HG02759 (cell line): ENCODE measurements around the gene NDUFA7.
"Not testable (repeated sequence)": the region's sequence is repeated elsewhere in the genome, so short reads cannot be mapped to it uniquely, and the experiment has no call there.

ENCODE experiments used
- ATAC-seq: cut with Tn5 transposase; IDR thresholded peaks from one replicate; pipeline ENCODE4 v1.9.1; 2021; ENCODE audit warnings: mild to moderate bottlenecking, moderate library complexity; ENCODE audit not compliant: unreplicated experiment

Gene NDUFA7

DNA sequence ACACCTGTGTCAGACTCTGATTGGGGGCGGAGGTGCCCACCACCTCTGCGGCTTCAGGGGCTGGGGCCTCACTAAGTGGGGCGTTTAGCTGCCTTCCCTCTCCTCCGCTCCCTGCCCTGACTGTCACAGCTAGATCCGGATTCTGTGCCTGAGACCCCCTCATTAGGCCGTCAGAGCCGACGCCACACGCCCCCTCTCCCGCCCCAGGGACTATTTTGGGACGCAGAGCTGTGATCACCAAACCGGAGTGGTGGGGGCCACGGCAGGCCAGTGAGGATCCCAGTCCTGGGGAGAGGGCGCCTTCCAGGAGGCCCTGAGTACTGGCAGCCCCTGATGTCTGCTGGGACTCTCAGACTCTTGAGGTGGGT lies 21.1 kb upstream of the NDUFA7 start:
- no peak for ATAC-seq

DNA sequence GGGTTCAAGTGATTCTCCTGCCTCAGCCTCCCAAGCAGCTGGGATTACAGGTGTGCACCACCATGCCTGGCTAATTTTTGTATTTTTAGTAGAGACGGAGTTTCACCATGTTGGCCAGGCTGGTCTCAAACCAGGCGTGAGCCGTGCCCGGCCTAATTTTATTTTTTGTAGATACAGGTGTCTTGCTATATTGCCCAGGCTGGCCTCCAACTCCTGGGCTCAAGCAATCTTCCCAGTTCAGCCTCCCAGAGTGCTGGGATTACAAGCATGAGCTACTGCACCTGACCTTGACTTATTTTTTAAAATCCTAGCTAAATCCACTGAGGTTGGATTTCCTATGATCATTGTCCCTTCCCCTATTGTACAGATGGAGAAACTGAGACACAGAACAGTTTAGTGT lies 20.3 kb upstream of the NDUFA7 start:
- ATAC-seq = not testable (repeated sequence)

DNA sequence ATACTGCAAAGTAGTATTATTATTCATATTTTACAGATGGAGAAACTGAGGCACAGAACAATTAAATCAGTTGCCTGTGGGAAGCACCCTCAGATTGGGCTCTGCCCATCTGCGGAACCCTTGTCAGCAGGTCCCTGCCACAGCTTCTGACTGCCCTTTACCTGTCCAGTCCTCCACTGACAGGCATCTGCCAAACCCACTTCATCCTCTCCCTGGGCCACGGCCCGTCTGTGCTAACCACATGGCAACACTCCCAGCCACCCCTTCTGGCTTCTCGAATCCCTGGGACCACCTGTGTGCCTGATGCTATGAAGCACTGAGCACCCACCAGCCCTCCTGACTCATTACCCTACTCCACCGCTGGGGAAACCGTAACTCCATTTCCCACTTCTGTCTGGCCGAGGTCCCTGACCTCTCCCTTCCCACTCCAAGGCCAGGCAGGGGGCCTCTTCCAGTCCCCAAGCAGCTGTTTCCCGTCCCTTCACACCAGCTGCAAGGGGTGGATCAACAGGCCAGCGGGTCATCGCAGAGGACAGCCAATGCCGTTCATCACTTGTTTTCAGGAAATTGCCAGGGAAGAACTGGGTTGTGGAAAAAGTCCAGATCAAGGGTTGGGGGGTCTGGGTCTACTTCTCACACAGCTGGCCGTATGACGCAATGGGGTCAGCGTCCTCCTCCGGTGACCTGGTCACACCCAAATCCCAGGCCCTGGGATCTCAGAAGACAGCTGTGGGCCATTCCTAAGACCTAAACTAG lies 19.3 kb upstream of the NDUFA7 start:
- no peak for ATAC-seq

DNA sequence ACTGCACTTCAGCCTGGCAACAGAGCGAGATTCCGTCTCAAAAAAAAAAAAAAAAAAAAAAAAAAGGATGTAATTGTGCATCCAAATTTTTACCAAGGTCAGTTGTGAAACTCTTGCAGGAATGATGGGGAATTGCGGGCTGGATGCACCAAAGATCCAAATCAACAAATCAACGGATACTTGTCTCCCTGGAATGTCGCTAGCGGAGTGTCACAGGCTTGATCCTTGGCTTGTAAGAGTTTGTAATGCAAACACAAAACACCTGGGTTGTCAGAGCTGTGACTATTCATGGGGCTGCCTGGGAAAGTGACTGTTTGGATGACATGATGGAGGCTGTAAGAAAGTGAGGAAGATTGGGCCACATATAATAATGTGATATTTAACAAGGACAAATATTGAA lies 17.7 kb upstream of the NDUFA7 start:
- no peak for ATAC-seq

DNA sequence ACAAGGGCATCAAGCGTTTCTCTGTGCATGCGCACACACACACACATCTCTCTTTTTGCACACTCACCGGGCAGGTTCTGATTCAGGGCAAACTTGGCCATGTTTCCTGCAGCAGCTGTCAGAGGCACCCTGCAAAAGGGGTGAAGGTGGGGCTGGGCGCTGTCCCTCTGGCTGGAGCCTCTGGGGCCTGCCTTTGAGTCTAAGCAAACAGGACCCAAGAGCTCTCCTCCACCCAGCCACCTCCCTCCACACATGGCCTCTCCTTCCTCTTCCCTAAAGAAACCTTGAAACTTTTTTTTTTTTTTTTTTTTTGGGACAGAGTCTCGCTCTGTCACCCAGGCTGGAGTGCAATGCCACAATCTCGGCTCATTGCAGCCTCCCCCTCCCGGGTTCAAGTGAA lies 16.6 kb upstream of the NDUFA7 start:
- no peak for ATAC-seq

DNA sequence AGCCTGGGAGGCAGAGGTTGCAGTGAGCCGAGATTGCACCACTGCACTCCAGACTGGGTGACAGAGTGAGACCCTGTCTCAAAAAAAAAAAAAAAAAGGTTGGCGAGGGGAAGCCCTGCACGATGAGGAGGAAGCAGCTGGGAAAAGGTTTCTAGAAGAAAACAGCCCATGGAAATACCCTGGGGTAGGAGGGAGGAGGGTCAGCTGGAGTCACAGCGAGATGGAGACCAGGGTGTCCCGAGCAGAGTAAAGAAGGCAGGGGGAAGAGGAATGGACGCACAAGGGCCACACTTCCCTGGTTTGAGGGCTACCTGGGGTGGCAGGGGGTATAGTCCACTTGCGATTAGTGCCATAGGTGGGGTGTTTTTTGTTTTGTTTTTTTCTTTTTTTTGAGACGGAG lies 15.5 kb upstream of the NDUFA7 start:
- no peak for ATAC-seq

DNA sequence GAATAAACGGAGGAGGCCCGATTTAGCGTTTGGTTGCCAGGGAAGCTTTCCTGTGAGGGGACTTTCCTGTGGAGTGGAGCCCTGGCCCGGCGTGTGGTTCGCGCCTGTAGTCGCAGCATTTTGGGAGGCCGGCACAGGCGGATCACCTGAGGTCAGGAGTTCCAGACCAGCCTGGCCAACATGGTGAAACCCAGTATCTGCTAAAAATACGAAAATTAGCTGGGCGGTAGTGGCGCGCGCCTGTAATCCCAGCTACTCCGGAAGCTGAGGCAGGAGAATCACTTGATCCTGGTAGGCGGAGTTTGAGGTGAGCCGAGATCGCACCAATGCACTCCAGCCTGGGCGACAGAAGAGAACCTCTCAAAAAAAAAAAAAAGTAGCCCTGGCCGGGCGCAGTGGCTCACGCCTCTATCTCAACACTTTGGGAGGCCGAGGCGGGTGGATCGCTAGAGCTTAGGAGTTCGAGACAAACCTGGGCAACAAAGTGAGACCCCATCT lies 14.9 kb upstream of the NDUFA7 start:
- ATAC-seq = no peak

DNA sequence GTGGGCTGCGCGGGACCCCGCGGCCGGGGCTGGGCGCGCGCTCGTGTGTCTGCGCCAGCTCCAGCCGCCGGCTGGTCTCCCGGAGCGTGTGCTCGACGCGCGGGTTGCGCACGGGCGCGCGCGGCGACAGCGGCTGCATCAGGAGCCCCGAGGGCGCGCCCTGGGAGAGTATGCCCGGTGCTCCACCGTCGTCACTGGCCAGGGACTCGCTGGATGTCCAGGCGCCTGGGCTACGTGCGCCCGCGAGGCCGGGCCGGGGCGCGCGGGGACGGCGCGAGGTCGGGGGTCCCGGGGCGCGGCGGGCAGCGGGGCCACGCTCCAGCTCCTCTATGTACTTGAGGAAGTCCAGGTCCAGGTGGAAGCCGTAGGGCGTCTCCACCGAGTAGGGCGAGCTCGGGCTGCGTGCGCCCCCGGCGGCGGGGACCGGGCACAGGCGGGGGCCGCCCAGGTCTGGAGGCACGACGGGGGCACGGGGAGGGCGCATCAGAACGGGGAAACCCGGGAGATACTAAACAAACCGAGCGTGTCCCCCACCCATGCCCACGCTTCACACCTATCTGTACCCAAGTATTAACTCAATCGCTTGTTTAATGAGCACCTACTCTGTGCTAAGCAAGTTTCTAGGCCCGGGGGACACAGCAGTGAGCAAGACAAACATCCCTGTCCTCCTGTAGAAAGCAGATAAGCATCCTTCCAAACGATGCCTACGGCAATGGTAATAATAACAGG lies 14.3 kb upstream of the NDUFA7 start:
- no peak for ATAC-seq

DNA sequence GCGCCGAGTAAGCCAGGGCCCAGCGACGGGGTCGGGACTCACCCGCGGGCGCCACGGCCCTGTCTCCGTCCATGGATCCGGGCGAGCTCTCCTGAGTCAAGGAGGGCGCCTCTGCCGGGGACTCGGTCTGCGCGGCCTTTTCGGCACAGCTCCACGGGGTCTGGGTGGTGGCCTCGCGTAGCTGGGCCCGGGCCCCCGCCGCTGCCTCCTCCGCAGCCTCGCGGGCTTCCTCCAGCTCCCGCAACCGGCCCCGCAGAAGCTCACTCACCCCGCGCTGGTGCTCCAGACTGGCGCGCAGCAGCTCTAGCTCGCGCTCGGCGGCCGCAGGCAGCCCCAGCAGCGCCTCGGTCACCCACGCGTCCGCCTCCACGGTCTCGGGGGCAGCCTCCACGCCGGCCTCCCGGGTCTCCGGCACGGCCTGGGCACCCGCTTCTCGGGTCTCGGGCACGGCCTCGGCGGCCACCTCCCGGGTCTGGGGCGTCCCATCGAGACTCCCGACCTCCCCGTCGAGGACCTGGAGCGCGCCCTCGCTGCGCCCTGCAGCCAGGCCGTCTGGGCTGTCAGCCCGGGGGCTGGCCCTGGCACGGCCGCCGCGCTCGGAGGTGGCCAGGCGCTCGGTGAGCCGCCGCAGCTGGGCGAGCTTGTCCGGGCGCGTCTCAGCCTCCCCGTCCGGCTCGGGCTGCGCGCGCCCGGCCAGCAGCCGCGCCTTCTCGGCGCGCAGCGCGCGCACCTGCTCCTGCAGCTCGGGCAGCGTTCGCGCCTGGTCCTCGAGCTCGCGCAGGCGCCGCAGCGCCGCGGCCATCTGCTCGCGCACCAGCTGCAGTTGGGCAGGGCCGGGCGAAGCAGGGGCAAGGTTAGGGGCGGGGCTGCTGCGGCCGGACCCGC lies 13.5 kb upstream of the NDUFA7 start:
- ATAC-seq = no peak

DNA sequence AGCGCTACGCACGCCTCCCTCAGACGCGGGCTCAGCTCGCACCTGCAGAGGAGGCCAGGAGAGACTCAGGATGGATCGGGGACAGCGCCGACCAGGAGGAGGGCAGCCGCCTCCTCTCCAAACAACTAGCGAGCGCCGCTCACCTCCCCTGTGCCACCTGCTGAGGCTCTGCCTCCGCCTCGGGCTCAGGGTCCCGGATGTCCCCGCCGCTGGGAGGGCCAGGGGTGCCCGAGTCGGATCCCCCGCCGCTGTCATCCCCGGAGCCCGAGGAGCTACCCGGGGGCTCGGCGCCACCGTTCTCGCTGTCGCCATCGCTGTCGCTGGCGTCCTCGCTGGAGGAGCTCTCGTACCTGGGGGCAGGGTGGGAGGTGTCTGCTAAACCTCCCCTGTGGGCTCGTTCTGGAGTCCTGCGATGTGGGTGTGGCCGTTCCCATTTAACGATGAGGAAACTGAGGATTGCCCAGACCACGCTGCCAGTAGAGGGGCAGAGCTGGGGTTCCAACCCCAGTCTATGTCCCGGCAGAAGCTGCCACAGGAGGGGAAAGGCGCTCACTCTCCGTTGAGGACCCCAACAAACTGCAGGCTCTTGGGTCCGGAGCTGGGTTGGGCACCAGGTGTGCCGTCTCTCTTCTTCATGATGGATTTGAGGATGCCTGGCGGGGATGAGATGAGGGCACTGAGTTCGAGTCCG lies 12.7 kb upstream of the NDUFA7 start:
- no peak for ATAC-seq

DNA sequence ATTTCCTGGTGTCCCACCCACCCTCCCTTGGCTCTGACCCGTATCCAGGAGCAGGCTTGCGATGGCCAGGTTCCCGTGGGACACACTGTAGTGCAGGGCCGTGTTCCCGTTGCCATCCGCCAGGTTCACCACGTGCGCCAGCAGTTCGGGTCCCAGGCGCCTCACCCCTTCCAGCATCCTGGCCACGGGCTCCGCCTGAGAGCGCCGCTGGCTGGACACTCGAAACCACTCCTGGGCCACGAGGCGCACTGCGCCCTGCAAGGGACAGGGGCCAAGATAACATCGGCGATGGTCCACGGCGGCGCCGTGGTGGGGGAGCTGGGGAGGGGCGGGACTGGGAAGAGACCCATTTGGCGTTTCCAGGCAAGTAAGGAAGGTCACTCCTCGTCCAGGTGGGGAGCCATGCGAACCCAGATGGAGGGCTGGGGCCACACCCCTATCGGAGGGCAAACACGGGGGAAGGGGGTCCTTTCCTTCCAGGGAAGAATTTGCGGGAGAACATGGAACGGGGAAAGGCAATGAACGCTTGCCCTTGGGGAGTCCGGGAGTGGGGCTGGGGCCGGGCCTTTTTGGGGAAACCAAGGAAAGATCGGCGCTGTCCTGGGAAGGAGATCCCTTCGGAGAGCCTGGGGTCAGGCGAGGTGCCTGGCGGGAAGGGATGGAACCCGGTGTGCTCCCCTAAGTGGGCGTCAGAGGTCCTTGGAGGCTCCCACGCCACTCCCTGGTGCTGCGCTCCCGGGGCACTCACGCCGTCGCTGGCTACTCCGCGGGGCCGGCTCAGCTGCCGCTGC lies 12.0 kb upstream of the NDUFA7 start:
- ATAC-seq = no peak

DNA sequence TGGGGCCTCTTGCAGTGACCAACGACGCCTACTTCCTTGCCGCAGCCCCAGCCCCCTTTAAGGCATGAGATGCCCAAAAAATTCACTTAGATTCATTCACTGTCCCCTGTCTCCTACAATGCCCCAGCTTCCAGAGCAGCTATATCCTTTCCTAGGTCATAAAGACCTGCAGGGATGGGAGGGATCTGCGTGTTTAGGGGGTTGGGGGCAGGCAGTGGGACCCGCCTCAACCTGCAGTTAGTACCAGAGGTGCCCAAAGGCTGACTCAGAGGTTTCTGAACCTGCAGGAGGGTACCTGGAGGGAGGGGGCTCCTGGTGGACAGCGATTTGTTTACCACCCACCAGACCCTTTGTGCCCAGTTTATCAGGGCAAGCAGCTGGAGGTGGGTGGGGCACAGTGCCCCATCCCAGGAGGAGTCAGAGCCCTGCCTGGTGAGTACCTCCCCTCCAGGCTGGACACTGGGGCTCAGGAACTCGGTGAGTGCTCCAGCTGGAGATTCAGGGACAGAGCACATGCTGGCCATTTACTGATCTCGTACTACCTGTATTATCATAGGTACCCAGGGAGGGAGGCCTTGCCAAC lies 10.2 kb upstream of the NDUFA7 start:
- no peak for ATAC-seq

DNA sequence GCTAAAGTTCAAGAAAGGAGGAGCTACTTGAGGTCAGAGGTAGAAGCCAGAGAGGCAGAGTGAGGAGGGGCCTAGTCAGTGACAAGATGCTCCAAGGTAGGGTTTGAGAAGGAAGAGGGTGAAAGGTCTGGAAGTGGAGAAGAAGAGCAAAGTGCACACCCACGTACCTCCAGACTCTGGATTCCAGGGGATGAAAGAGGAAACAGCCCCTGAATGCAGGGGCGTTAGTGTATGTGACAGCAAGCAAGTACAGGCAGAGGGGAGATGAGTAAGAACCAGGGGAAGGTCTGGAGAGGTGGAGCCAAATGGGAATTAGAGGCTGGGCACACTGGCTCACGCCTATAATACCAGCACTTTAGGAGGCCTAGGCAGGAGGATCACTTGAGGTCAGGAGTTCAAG lies 8.8 kb upstream of the NDUFA7 start:
- no peak for ATAC-seq

DNA sequence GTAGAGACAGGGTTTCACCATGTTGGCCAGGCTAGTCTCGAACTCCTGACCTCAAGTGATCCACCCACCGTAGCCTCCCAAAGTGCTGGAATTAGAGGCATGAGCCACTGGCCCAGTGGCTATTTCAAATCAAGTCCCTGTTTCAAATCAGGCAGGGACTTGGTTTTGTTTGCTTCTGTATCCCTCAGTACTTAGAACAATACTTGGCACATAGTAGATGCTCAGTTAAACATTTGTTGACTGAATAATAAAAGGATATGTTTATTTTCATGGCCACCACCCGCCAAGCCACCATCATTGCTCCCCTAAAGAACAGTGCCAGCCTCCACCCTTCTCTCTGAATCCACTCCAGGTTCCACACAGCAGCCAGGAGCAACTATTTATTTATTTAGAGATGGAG lies 4.3 kb upstream of the NDUFA7 start:
- ATAC-seq = no peak

DNA sequence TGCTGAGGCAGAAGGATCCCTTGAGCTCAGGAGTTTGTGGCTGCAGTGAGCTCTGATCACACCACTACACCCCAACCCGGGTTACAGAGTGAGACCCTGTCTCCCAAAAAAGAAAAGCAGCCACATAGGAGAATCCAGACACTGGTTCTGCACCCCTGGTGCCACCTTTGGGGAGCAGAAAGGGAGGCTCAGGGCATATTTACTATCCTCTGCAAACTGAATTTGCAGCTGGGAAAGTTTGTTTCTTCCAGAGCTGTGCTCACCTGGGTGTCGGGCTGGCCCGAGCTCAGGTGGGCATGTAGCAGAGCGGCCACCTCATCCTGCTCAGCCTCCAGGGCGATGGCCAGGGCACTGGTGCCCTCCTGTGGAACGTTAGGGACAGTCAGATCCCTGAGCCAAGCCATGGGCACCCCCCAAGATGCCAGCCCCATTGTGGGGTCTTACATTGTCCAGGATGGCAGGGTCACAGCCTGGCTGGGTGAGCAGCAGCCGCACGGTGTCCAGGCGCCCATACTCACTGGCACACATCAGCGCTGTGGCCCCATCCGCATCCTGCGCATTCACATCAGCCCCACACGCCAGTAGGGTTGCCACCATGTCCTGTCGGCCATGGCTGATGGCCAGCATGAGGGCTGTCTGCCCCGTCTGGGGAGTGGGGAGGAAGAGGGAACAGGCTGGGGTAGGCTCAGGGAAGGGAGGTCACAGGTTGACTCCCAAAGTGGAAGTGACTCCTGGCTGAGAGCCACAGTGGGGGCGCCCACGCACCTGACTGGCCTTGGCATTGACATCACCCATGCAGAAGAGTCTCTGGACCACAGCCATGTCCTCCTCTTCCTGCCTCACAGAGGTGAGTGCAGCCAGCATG lies 3.2 kb upstream of the NDUFA7 start:
- ATAC-seq = no peak

DNA sequence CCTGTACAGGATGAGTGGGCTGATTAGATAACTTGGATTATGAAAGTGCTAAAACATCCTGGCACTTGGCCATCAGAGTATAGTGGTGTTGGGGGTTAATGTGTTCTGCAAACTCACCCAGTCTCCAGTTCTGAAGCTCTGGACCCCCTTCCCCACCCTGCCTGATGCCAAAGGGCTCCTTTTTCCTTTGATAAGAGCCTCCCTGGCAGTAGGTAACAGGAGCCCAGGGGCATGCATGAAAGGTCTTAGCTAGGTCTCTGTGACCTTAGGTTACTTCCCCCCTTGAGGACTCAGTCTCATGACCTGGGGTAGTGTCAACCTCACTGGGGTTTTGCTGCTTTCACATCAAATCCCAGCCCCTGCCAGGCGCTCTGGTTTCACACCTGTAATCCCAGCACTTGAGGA lies 2.6 kb upstream of the NDUFA7 start:
- no peak for ATAC-seq

DNA sequence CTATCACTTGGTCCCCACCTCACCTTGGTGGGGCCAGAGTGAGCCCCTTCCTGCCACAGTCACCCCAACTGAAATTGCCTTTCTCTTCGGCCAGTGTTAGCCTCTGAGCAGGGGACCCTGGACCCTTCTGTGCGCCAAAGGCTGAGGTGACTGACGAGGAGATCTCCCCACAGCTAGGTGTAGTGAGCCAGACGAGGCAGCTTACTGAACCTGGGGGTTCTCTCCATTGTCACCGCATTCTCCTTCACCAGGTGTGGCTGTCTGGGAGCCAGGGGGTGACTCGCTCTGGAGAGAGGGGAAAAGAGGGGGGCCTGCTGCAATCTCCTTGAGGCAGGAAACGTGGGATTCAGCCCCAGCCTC lies 1.4 kb upstream of the NDUFA7 start:
- no peak for ATAC-seq

DNA sequence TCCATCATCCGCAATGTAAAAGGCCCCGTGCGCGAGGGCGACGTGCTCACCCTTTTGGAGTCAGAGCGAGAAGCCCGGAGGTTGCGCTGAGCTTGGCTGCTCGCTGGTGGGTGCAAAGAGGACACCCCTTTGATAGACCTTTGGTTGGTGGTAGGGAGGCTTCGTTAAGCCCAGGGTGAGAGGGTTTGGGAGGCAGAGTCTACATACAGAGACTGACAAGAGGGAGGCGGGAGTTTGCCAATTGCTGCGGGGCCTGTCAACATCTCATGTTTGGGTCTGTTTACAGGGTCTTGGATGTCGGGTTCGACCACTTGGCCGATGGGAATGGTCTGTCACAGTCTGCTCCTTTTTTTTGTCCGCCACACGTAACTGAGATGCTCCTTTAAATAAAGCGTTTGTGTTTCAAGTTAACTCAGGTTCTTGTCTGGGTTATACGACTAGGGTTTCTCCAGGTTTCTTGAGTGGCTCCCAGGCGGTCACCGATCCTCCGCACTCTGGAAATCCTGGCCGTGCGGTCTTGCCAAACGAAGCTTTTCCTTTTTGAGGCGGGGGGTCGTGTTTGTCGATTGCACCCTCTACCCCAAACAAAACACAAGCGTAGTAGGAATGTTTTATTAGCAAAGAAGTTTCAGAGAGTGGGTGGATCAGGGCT lies 937 bp upstream of the NDUFA7 start:
- no peak for ATAC-seq
